HG03521 (cell line): ENCODE results near the gene UQCRHL.
A peak's percentile ranks its signal among the peaks of the same experiment; 100 is the strongest.
"Not testable (repeated sequence)": the region's sequence is repeated elsewhere in the genome, so short reads cannot be mapped to it uniquely, and the experiment has no call there.

Source experiments
- ATAC-seq: cut with Tn5 transposase; IDR thresholded peaks from one replicate; pipeline ENCODE4 v1.9.1; 2021; ENCODE audit warnings: mild to moderate bottlenecking, moderate library complexity; ENCODE audit not compliant: unreplicated experiment

UQCRHL gene

DNA sequence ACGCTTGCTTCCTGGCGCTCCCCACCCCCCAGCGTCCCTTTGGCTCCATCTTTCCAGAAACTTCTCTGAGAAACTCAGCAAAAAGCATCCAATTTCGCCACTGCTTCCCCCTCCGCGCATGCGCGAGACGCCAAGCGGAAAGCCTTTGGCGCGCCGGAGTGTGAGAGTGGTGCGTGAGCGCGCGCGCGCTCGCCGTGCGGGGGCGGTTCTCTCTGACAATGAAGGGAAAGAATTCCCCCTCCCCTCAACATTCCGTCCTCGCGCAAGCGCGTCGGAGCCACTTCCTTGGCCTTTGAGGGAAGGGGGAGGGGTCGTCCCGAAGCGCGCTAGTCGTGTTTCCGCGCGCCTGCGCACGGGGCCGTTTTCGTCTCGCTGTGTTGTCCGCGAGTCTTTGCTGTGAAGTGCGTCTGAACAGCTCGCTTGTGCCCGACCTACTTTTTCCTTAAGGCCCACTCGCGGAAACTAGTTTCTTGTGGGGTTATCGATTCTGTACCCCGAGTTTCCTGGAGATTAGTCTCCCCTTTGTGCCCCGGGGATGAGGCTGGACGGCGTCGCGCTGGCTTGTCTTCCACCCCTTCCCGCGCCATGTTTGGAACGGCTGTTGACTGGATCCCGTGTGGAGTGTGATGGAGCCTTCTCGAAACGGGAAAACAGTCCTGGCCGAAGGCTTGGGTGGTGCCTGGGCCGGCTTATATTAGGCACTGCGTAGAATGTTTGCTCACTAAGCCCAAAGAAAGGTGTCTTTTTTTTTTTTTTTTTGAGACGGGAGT is 28.5 kb upstream of the UQCRHL start:
- ATAC-seq = peak; percentile 38

DNA sequence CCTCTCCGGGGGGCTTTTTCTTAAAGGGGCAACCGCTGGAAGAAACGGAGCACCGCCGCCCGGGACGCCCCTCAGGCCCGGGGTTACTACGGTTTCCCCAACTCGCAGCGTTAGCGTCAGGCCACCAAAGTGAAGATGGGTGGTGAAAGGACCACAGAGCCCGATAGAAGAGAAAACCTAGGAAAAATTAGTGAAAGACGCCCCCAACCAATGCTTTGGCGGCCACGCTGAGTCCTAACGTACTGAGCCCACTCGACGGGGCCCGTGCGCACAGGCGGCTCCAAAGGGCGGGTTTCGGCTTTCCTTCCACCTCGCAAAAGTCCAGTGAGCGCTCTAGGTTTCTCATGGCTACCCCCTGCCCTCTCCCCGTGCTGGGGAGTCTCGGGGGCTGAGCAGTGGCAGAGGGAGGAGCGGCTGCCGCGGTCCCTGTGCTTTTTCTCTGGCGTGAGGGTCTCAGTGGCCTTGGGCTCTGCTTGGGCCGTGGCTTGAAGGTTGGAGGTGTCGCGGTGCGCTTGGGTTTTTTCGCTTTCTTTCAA is 27.8 kb upstream of the UQCRHL start:
- peak; percentile 4 for ATAC-seq

DNA sequence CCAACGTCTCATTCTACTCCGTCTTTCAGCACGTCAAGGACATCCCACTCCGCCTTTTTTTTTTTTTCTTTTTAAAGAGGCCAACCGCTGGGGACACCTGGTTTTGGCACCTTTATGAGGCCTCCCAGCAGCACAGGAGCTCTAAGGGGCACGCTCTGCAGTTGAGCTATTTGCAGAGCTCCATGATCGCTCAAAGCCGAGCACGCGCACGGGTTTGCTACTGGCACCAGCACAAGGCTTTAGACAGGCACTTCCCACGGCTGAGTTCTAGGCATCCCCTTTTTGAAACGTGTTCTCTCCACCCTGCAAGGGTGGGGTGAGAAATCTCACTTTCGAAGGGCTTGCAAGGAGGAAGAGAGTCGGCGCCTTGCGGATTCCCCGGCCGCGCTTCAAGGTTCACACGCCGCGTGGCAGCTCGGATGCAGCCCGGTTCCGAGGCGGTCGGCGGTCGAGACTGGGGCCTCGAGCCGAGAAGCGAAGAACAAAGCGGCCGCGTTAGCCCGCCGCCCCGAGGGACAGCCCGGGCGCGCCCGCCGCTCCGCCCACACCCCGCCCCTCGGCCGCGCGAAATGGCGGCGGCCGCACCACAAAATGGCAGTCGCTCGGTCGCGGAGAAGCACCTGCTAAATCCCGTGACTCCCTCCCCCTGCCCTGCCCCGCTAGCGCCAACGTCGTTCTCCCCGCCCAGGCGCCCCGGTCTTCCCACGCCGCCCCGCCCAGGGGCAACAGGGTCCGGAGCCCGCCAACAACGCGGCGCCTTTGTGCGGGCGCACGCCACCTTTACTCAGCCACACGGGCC is 27.2 kb upstream of the UQCRHL start:
- peak; percentile 53 for ATAC-seq

DNA sequence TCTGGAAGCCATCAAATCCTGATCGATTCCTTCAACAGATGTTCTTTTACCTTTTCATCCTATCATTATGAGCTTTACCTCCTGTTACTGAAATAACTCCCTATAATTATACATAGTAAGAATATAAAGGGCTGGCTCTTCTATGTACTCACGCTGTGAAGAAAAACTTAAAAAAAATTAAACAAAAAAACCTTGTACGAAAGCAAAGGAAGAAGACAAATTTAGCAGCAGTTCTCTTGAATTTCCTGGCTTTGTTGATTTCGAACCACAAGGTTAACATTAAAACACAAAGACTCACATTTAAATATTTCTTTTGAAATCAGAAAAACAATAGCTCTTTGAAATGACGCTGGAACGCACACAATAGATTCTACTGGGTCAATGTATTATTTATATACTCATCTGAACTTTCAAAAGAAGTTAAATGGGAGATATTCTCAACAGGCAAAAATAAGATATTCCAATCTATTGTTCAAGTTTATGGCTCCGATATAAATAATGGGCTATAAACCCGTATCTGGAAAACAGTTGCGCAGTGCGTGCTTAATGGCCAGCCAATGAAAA is 26.5 kb upstream of the UQCRHL start:
- ATAC-seq = no peak

DNA sequence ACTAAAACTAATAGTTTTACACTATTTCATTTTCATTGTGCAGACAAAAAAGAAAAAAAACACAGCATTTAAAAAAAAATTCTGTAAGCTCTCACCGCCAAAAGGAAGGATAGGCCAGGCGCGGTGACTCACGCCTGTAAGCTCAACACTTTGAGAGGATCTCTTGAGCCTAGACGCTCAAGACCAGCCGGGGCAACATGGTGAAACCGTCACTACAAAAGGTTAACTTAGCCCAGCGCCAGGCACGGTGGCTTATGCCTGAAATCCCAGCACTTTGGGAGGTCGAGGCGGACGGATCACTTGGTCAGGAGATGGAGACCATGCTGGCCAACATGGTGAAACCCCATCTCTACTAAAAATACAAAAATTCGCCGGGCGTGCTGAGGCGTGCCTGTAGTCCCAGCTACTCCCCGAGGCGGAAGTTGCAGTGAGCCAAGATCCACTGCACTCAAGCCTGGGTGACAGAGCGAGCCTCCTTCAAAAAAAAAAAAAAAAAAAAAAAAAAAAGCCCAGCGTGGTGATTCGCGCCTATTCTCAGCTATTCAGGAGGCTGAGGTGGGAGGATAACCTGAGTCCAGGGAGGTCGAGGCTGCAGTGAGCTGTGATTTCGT is 25.7 kb upstream of the UQCRHL start:
- no peak for ATAC-seq

DNA sequence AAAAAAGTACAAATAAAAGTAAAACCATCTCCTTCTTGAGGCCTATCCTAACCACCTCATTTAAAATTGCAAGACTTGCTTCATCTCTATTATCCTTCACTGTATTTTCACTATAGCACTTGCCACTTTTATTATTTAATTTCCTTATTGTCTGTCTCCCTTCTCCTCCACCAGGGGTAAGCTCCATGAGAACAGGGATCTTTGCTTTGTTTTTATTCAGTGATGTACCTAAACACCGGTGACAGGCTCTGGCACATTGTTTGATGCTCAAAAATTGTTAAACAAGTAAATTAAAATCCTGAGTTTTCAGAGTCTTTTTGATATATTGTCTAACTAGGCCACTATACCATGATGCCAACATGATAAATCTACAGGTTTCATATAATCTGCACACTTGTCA is 22.8 kb upstream of the UQCRHL start:
- ATAC-seq = no peak

DNA sequence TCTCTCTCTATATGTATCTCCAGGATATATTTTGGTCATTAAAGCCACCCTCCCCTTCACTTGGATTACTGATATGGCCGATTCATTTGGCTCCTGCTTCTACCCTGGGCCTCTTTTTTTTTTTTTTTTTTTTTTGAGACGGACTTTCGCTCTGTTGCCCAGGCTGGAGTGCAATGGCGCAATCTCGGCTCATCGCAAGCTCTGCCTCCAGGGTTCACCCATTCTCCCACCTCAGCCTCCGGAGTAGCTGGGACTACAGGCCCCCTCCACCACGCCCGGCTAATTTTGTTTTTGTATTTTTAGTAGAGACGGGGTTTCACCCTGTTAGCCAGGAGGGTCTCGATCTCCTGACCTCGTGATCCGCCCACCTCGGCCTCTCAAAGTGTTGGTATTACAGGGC is 21.5 kb upstream of the UQCRHL start:
- not testable (repeated sequence) for ATAC-seq

DNA sequence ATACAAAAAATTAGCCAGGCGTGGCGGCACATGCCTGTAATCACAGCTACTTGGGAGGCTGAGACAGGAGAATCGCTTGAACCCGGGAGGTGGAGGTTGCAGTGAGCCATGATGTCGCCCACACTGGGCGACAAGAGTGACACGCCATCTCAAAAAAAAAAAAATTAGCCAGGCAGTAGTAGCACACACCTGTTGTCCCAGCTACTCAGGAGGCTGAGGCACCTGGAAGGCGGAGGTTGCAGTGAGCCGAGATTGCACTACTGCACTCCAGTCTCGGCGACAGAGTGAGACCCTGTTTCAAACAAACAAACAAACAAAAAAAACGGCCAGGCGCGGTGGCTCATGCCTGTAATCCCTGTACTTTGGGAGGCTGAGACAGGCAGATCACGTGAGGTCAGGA is 20.1 kb upstream of the UQCRHL start:
- ATAC-seq = not testable (repeated sequence)

DNA sequence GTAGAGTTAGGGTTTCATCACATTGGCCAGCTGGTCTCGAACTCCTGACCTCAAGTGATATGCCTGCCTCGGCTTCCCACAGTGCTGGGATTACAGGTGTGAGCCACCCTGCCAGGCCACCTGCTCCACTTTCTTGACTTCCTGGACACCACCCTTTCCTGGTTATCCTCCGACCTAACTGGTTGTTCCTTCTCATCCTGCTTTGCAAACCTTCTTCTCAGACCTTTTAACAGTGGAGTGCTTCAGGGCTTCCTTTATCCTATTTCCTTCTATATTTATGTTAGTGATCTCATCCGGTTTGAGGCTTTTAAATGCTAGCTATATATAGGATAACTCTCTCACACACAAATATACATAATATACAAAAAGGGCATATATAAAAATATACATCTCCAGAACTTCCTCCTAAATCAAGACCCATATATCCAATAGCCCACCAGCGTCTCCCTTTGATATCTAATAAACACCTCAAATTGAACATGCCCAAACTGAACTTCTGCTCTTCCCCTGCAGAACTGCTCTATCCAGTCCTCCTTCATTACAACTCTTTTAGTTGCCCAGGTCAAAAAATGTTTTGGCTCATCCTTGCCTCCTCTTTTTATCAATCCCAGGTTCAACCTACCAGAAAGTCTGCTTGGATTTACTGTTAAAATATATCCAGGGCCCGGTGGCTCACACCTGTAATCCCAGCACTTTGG is 19.5 kb upstream of the UQCRHL start:
- no peak for ATAC-seq

DNA sequence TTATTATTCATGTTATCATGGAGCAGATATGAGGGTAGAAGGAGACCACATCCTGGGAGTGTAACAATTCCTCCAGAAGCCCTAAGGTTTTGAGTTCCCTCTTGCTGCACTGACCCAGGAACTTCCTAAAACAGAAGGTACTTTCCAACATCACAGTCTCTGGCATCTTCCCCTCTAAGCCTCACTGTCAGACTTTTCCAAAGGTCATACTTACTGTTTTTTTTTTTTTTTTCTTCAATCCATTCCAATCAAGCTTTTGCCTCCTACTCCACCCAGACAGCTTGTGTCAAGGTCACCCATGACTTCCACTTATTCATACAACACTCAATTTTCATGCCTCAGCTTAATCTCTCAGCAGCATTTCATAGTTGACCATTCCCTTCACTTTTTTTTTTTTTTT is 18.4 kb upstream of the UQCRHL start:
- no peak for ATAC-seq

DNA sequence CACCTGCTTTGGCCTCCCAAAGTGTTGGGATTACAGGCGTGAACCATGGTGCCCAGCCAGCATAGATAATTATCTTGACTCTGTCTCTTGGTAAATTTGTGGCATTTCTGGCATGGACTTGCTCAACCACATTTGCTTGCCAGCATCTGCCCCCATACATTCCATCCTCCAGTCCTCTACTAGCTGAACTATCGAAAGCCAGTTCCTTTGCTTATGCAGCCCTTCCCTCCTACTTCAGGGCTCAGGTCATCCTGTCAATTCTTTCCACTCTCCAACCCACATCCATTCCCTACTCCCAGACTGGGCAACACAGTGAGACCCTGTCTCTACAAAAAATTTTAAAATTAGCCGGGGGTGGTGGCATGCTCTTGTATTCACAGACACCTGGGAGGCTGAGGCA is 13.0 kb upstream of the UQCRHL start:
- no peak for ATAC-seq

DNA sequence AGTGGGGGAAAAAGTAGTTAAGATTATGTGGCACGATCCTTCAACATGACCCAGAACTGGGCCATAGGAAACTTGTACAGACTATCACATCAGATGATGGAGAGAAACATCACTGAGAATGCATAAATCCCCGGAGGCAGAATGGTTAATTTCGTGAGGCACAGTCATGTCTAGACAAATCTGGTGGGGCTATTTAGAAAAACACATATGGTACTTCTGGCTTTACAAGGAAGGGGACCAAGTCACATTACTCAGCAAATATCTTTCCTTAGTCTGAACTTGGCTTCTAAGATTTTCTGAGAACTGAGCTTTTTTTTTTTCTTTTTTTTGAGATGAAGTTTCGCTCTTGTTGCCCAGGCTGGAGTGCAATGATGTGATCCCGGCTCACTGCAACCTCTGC is 9.2 kb upstream of the UQCRHL start:
- no peak for ATAC-seq

DNA sequence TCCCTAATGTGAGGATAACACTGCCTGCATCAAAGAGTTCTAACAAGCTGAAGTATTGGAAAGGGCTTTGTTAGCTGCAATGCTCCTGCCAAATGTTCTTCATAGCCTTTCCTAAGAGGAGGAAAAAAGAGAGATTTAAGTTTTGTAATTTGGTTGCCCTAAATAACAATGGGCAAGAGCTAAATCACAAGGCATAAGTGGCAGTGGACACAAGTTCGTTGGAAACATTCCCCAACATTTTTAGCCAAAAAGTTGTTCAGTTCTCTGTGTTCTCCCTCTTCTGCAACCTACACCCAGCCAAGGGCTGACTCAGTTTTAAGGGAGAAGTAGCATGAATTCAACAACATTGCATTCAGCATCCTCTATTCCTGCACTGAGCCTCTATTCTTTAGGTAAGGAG is 2.6 kb upstream of the UQCRHL start:
- no peak for ATAC-seq

DNA sequence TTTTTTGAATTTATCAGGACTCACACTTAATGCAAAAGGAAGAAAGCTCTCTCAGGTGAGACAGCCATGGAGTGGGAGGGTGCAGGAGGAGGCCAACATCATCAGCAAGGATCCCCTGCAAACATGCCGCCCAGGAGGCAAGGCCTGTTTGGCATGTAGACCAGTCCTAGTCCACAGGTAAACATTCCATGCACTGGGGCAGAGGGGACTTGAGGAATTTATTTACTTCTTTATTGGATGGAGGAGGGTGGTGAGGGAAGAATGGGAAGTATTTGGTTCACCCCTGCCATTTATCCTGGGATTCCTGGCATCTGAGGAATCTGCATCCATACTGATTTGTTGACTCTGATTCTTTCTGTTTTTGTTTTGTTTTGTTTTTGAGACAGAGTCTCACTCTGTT is 1.5 kb upstream of the UQCRHL start:
- no peak for ATAC-seq

DNA sequence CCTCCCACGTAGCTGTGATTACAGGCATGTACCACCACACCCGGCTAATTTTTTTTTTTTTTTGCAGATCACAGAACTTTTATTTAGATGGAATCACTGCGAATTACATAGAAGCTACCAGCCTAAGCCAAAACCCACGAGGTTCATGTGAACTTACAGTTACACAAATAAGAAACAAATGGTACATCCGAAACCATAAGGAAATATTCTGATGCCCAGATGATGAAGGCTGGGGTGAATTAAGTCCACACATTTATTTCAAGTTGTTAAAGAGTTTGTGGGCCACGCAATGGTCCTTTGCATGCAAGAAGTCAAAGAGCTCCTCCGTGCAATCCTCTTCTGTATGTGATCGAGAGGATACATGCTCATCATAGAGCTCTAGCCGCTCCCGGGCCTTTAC is 328 bp downstream of the UQCRHL start:
- ATAC-seq = no peak

DNA sequence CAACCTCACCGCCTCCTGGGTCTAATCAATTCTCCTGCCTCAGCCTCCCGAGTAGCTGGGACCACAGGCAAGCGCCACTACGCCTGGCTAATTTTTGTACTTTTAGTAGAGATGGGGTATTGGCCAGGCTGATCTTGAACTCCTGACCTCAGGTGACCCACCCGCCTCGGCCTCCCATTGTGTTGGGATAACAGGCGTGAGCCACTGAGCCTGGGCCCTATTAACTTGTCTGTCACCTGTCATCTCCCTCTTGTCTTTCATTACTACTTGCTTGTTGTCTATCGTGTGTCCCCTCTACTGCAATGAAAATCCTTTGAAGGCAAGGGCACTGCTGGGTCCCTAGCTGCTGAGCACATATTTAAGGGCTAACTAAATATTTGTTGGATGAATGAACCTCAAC is 3.4 kb downstream of the UQCRHL start:
- ATAC-seq = no peak

DNA sequence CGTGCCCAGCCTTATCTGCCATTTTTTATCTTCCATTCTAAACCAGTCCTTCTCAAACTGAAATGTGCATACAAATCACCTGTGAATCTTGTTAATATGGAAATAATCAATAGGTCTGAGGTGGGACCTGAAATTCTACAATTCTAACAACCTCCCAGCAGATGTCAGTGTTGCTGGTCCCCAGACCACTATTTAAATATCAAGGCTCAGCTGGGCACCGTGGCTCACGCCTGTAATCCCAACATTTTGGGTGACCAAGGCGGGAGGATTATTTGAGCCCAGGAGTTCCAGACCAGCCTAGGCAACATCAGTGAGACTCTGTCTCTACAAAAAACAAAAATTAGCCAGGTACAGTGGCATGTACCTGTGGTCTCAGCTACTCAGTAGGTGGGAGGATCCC is 4.1 kb downstream of the UQCRHL start:
- no peak for ATAC-seq

DNA sequence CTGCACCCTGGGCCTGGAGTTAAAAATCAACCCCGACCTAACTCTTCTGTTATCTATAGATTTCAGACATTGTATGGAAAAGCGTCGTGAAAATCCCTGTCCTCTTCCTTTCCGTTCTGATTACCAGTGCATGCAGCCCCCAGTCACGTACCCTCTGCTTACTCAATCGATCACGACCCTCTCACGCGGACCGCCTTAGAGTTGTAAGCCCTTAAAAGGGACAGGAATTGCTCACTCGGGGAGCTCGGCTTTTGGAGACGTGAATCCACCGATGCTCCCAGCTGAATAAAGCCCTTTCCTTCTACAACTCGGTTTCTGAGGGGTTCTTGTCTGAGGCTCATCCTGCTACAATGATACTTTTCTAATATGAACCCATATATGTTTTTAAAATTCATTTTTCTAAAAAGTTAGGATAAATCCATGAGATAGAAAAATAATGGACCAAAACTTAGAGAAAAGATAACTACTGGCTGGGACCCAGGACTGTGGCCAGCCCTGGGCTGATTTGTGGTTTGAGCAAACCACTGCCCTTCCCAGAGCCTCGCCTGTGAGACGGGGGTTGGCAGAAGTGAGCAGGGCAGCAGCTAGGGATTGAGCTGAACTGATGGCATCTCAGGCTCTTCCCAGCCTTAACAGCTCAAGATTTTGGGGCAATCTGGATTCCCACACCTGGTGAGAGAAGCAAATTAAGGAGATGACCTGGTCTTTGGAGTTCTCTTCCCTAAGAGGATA is 5.0 kb downstream of the UQCRHL start:
- no peak for ATAC-seq

DNA sequence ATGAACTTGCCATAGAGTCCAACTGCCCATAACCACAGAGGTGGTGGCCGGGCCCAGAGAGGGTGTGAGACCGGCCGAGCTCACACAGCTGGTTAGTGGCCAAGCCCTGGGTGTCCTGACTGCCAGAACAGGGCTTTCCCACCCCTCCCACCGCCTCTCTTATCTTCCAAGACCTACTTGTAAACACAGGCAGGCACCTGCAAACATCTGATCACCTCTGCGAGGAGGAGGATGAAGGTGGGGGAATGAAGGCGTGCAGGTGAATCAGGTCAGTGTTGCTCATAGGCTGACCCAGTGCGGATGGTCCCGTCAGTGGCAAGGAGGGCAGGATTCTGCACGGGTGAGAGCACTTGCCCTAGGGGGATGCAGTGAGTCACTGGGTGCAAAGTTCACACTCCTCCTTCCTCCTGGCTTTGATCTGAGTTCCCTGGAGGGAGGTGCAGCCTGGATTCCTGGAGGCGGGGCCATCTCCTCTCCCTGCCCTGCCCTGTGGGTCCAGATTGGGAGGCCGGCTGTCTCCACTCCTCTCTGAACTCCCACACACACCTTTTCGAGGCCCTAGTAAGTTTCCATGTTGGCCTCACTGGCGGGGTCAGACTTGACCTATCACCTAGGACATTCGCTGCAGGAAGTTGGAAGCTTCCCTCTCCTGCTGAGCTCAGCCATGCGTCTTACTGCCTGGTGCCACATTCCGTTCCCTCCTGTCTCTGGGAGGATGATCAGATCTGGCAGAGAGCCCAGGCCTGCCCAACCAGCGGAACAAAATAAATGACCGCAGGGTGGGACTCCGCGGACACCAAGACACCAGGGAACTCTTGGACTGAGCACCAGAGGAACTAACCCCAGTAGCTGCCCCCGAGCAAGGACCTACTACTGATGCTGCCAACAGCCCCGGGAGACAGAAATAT is 7.3 kb downstream of the UQCRHL start:
- ATAC-seq = no peak
